HG02588 (cell line): Measurements from ENCODE around the gene AKAIN1.

ENCODE experiments used
- ATAC-seq: cut with Tn5 transposase; IDR thresholded peaks from one replicate; pipeline ENCODE4 v1.9.1; 2021; ENCODE audit warnings: mild to moderate bottlenecking, moderate library complexity; ENCODE audit not compliant: unreplicated experiment

AKAIN1 gene

DNA sequence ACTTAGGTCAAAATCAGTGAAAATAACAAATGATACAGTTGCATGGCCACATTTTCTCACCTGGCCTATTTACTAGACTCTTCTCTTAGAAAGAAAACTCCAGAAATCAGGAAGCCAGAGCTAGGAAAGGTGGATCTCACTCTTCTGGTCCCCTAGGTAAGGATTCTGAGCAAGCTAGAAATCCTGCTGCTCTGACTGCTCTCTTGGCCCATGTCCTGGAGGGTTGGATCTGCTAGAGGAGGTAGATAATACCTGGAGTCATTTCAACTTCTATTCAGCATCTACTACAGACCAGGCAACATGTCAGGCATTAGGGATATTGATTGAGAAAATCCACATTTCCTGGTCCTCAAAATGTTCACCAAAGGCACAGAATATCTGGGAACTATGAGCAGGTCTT is 34.9 kb downstream of the AKAIN1 start:
- no peak for ATAC-seq

DNA sequence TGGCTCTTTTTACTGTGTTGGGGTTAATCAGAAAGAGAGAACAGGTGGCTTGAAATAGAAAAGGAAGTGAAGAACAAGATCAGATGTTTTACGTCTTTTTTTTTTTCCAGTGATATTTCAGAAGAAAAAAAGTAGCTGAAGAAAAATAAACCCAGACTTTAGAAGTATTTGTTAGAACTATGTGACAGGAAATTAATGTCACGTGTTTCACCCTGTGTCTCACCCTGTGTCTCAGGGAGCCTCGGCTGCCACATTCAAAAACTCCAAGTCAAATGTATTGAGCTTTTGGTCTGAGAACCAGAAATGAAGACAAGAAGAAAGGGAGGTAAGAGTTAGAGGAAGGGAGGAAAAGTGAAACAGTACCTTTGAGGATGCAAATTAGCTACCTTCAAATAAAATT is 38.0 kb downstream of the AKAIN1 start:
- no peak for ATAC-seq

GRCh38 chr18:5158587-5158986 is 38.5 kb downstream of the AKAIN1 start:
- no peak for ATAC-seq

GRCh38 chr18:5158172-5158571 is 38.9 kb downstream of the AKAIN1 start:
- no peak for ATAC-seq

DNA sequence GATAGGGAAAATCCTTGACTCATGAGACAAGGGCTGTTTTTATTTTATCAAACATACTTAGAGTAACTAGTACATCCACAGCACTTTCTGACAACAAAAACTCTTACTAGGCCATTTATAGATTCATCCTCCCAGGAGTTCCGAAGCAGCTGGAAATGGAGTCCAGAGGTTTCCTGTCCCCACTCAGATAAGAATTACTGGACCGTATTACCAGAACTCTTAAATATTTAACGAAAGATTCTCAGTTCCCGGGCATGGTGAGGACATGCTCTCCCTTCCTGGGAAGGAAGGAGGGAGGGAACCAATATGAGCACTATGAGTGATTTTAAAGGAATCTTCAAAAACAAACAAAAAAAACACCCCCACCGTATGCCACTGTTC is 41.2 kb downstream of the AKAIN1 start:
- no peak for ATAC-seq

DNA sequence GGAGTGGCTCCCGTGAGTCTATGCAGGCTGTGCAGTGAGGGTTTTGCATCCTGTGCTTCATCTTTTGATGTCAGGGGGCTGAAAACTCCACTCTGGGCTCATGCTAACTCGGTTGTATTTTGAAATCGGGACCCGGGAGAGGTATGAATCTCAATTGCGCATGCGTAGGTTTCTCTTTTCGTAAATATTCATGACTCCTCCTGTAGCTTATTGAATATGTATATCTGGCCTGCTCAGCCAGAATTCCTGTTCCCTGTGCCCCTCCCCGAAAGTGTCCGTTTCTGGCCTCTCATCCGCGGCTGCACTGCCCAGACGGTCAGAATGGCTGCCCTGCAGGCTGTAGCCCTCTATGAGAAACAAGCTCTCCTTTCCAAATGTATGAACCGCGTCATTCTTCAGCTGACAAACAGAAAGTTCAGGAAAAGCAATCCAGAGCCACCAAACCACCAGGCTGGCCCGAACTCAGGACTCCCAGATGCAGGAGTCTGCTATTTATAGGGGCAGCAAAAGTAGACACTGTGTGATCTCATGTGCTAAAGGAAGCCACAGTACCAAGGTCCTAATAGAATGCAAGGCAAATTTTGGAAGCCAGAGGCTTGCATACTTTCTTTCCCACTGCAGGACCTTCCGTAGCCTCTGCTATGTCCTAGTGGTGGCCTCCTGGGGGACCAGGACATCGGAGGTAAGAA is 41.7 kb downstream of the AKAIN1 start:
- ATAC-seq = no peak

DNA sequence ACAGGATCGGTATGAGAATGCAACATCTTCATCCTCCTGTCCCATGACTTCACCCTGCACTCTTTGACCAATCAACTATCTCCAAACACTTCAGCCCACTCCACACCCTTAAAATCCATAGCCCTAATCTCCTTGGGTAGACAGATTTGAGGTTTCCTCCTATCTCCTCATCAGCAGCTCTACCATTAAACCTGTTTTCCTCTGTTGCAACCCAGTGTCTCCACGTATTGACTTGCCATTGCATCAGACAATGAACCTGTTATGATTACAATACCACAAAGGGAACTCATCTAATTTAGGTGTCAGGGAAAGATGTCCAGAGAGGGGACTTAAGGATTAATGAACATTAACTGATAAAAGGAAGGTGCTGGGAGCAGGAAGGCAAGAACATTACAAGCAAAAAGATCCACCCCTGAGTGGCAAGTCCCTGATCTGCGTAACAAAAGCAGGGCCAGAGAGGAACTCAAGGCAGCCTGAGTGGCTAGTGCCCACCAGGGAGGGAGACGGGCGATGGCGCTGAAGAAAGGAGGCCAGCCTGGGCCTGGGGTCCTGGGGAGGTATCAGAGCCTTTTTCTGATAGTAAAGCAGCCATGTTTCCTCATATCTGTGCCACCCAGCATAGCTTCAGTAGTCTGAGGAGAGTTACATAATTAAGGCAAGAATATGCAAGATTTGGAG is 44.6 kb downstream of the AKAIN1 start:
- ATAC-seq = no peak

DNA sequence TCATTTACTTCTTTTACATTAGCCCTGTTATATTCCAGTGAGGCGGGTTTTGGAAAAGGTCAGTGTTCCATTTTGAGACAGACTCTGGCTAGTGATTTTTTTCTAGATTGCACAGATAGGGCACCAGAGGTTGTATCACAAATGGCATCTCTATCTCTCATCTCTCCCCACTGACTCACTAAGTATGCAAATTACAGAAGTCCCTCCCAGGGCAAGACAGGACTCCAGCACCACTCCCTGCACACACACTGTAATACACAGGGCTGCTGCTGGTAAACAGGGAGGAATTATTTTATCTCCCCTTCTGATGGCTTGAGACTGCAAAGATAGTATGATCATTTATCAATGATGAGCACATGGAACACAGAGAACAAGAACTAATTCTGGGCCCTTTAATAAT is 46.2 kb downstream of the AKAIN1 start:
- no peak for ATAC-seq

DNA sequence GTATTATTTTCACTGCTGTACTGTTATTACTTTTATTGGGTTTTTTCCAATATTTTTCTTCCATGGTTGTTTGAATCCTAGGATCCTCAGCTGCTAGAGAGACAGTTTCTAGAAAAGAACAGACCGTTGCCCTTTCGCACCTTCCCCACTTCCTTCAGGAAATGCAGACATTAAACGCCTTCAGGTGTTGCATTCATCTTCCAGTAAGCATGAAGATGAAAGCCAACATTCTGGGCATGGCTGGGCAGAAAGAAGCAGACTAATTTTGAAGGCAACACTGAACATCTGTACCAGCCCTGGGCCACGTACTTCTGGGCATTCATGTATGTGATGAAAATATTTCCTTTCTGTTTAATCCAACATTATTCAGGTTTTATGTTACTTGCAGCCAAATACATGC is 51.0 kb downstream of the AKAIN1 start:
- ATAC-seq = no peak

DNA sequence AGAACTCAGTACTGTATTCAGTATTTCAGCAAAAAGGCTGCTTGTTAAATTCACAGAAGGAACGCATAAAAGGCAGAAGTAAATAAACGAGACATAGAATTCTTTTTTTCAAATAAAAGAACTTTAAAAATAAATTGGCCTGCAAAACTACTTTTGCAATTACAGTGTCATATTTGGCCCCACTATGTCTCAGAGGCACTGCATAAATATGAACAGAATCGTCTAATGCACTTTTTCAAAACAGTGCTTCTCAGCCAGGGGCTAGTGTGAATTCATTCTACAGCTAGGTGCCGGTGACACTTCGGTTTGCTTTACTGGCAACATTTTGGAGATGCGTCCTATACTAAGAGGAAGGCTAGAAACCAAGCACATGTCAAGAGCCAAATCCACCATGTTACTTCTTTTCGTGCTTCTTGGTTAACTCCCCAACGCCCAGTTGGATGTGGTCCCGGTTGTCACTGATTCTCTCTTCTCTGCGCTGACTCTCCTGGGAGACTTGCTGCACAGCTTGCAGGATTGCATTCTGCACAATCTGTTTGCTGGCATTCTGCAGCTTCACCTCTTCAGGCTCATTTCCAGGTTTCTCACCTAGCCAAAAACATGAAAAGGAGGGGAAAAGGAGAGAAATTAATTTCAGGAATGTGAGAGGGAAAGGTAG is 51.8 kb downstream of the AKAIN1 start:
- no peak for ATAC-seq

DNA sequence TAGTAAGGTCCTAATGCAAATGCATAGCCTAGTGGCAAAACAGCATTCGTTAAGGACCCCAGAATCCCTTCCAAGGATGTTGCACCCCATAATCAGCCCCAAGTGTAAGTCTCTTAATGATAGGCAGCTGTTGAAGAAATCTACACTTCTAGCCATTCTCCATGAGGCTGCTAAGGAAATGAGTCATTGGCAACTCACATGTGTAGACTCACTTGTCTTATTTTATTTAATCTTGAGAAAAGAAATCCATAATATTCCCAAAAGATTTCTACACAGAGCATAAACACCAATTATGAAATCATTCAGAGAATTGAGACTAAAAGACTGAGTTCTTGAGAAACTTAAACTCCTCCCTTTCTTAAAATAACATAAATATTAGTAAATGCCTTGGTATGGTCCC is 52.4 kb downstream of the AKAIN1 start:
- no peak for ATAC-seq

DNA sequence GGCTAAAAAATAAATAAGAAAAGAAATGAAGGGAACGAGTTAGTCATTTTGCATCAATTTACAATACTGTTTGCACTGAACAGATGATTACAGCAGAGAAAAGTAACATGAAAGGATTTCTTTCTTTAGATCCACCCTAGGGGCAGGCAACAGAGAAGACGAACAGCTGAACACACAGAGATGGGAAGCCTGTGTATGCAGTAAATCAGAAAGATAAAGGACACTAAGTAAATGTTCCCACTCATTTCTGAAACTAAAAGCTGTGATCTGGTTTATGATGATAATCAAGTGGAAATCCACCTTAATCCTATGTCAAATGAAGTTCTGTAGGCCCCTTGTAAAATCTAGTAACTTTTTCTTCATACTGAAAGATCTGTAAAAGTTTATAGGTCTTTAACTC is 54.2 kb downstream of the AKAIN1 start:
- ATAC-seq = no peak

DNA sequence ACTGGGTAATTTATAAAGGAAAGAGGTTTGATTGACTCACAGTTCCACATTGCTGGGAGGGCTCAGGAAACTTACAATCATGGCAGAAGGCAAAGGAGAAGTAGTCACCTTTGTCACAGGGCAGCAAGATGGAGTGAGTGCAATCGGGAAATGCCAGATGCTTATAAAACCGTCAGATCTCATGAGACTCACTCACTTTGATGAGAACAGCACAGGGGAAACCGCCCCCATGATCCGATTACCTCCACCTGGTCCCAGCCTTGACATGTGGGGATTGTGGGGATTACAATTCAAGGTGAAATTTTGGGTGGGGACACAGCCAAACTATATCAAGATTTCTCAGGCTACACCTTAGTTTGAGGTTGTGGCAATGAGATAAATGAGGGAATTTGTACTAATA is 54.9 kb downstream of the AKAIN1 start:
- ATAC-seq = no peak

- no peak for ATAC-seq
Measured at GRCh38 chr18:5137261-5137660, 59.8 kb downstream of the AKAIN1 start.

GRCh38 chr18:5132987-5133386 is 64.1 kb downstream of the AKAIN1 start:
- no peak for ATAC-seq

DNA sequence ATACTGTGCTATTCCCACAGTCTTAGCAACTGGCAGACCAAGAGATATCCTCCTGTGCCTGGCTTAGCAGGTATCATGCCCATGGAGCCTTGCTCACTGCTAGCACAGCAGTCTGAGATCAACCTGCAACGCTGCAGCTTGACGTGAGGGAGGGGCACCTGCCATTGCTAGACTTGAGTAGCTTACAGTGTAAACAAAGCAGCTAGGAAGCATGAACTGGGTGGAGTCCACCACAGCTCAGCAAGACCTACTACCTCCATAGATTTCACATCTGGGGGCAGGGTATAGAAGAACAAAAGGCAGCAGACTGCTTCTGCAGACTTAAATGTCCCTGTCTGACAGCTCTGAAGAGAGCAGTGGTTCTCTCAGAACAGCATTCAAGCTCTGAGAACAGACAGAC is 74.8 kb downstream of the AKAIN1 start:
- no peak for ATAC-seq

GRCh38 chr18:5110266-5110665 is 86.8 kb downstream of the AKAIN1 start:
- ATAC-seq = no peak

DNA sequence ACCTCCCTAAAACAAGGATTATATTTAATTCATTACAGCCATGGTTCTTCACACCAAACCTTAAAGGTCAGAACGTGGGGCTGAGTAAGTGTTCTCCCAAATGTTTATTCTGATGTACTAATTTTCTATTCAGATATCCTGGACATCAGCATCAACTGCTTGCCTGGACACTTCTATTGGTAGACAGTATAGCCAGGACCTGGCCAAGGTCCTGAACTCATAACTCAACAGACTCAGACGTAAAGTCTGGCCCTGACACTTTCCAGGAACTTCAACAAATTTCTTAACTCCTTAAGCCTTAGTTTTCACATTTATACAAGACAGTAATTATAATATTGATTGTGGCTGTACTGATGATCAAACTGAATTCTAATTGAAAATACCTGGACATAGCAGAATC is 89.1 kb downstream of the AKAIN1 start:
- ATAC-seq = no peak

- no peak for ATAC-seq
Measured at GRCh38 chr18:5106730-5107129, 90.3 kb downstream of the AKAIN1 start.

DNA sequence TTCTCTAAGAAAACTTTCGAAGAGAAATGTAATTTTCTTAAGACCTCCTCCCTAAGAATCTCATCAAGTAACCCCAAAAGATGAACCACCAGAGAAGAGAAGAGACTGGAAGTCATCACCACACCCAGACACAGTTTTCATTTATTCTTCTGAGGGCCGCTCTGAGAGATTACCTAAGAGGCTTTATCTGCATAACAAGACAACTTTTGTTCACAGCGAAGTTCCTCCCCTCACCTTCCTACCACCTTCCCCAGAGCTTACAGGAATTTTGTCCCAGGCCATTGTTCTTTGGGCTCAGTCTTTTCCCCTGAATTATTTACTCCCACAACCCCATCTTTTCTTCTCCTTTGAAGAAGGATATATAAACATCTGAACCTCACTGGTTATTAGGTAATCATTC is 92.8 kb downstream of the AKAIN1 start:
- no peak for ATAC-seq

DNA sequence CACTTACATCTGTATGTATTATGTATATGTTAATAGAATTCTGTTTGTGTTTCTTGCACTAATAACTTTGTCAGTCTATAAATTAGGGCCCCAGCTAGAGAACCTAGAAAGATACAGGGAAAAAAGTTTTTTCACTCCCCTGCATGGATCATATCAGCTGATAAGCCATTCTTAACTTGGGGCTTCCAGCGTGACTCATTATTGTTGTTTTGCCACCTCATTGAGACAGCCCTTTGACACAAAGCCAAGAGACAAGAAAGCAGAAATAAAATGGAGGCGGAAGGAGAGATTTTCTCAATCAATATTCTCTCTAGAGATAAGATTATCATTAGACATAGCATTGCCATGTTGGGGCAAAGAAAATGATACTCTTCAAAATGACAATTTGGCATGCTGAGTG is 93.4 kb downstream of the AKAIN1 start:
- ATAC-seq = no peak

DNA sequence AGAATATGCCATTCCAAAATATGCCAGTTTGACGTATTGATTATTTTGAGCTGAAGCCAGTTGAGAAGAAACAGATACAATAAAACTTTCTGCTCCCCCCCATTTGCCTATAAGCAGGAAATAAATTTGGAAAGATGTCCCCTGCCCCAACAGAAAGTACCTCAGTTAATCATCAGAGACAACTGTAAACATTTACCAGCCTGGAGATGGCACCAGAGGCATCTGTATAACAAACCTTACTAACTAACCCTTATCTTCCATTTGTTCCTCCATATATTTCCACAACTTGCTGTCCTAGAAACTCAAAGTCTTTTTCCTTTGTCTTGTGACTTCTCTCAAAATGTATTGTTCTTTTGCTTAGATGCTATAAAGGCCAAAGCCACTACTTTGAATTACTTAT is 93.8 kb downstream of the AKAIN1 start:
- ATAC-seq = no peak
